Activated CD8-positive, alpha-beta memory T cell treated with anti-CD3 and anti-CD28 coated beads for 24 hours (primary cell): ENCODE data around the gene RYR3.
"Not testable (repeated sequence)": the region's sequence is repeated elsewhere in the genome, so short reads cannot be mapped to it uniquely, and the experiment has no call there.

Experiments used
- DNase-seq: peaks from one replicate; pipeline ENCODE4 v3.0.0-alpha.2; 2020

RYR3 gene

DNA sequence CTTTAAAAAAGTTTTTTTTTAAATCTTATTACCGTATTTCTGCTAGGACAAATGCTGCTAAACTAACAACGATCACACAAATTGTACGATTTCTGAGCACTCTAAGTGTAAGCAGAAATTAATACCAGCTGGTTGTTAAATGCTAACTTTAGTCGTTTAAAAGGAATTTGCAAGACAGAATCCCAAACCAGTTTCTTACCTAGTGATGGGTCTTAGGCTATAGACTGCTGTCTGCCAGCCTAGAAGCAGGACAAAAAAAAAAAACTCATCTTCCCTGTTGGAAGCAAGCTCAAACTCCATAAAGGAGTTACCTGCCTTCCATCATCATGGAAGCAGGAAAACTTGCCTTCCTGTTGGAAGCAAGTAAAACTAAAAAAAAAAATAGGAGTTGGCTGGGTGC is 287.6 kb downstream of the RYR3 start:
- DNase-seq = not testable (repeated sequence)

DNA sequence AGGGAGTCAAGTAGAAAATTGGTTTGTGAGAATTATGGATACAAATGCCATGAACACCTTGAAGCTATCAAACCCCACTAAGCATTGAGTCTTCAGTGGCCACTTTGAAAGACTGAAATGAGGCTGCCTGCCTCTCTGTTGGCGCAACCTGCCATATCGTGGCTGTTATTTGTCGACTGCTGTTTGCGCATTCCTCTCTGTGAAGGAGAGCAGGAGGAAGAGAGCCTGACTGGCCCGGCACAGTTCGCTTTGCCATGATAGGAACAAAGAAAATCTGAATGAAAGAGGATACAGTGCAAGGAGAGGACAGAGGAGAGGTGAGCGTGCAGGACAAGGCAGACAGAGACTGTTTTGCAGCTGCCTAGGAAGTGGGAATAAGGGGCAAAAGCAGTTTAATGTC is 289.4 kb downstream of the RYR3 start:
- no peak for DNase-seq

DNA sequence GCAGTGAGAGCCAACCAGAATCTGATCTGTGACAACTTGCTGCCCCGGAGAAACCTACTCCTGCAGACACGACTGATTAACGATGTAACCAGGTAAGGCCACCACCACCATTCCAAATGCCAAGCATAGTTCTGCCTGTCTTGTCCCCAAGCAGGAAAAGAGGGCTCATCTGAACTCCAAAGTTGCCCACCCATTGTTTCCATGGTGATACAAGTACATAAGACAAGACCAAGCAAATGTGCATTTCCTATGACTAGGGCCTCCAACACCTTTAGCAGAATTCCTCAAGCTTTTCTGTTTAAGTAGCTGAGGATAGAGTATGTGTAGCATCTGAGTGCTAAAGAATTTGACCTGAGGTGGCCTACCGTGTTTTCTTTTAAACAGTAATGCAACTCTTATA is 290.7 kb downstream of the RYR3 start:
- no peak for DNase-seq

DNA sequence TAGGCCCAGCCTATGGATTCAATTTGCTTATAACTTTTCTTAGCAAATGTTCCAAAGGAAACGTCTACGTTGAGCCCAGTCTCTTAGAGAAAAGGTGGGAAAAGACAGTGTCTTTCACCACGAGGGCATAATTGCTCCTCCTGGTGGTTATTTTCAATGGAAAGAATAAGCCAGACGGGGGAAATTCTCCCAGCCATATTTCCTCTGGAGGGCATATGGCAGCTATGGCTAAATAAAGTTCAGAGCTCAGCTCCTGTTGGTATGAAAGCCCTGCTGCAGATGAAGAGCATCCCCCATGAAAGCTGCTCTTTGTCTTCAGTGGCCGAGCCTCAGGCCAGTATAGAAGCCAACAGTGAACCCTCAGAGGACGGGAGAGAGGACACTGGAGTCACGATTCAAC is 297.9 kb downstream of the RYR3 start:
- no peak for DNase-seq

DNA sequence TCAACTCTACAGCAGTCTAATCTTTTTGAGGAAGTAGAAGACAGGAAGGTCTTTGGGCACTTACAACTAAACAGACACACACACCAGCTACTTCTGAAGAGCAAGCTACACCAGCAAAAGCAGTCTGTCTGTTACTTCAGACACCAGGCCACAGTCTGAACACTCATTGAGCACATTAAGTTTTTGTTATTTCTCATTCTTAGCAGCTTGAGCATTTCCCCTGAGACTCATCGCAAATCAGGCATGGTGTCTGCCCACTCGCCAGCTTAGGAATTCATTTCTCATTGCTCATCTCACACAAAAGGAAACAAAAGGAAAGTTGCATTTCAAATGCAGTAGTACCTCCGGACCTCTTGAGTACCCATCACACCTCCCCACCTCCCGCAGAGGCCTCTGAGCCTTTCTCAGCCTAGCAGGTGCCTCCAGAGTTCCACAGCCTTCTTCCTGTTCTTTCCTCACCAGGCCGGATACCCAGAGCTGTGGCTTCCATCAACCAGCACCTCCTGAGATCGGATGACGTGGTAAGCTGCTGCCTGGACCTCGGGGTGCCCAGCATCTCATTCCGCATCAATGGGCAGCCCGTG is 302.0 kb downstream of the RYR3 start:
- no peak for DNase-seq

DNA sequence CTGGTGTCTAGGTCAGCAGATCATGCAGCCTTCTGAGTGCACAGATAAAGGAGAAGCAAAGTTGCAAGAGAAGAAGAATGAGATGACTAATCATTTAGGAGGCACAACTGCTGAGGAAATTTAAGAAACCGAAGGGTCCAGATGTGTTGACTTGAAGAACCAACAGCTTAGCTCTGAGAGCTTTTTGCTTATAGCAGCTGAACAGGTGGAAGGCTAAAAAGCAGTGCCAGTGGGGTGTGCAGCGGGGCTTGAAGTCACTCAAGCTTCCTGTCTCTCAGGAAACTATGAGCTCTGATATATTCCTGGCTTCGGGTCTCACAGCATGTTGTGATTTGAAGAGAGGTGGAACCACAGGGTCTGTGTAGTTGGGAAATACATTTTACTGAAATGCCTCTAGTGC is 305.7 kb downstream of the RYR3 start:
- DNase-seq = no peak

DNA sequence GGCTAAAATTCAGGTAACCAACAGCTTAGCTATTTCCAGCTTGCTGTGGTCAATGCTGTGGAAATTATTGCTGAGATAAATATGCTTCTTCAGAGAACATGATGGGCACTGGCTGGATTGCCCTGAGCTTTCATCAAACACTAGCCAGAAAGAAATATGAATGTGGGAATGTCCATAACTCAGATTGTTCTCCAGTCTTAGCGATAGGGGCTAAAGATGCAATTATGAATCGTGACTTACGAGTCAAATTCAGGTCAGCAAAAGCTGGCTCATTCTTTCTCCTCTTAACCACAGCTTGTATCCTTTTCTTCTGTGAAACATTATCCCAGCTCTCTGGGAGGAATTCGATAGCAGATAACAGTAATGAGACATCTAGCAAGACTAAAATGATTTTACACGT is 307.6 kb downstream of the RYR3 start:
- no peak for DNase-seq

DNA sequence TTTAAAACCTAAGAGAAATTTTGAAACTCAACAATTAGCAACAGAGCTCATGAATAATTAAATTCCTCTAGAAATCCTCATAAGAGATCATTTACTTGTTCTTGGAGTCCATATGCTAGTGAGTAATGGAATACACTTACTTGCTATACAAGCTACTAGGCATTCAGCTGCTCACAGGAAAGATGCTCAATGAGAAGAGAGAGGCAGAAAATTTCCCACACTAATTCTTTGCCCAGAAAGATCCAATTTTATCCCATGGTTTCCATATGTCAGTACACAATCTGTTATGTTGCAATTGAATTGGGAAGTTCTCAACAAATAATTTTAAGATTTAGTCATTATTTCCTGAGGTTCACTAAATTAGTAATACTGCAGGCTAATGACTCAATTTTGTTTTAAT is 310.4 kb downstream of the RYR3 start:
- DNase-seq = no peak

DNA sequence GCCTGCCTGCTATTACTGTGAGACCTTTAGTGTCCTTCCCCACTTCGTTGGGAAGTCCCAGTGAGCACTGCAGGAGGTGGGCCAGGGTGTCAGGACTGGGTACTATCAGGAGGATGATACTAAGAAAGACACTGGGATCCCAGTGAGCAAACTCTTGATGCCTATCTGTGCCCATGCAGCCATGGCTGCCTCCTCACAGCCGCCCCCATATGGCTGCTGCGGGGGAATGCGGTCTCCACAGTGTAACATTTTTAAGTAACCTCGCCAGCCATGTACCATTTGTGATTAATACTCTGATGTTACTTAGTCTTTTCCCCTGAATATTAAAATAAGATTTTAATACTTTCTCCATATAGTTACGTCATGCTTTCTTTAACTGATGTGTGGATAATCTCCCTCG is 312.2 kb downstream of the RYR3 start:
- DNase-seq = no peak

DNA sequence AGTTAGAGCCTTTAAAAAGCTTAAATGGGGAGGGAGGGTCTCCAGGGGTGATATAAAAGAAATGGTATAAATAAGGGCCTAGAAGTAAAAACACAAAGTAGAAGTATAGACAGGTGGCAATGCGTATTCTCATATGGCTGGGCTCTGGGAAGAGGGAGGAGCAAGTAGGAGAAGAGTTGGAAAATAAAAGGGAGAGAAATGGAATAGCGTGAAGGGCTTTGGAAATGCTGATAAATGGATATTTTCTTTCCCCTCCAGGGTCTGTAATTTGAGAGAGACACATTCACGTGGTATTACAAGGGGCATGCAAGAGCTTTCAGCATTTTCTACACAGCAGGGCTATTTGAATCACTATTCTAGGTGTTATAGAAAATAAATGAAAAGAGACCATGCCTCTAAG is 313.7 kb downstream of the RYR3 start:
- no peak for DNase-seq

DNA sequence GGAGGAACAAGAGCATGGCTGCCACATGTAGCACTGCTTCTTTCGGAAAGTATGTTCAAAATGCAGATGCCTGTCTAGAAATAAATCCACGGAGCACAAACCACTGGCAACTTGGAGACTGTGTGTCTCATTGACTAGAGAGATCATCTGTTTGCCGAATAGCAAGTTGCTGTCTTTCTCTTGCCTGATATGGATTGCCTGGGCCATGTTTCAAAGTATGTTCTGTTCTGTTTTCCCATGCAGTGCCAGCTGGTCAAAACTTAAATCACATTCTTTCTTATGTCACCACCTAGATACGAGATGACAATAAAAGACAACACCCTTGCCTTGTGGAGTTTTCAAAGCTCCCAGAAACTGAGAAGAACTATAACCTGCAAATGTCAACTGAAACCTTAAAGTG is 318.9 kb downstream of the RYR3 start:
- no peak for DNase-seq

DNA sequence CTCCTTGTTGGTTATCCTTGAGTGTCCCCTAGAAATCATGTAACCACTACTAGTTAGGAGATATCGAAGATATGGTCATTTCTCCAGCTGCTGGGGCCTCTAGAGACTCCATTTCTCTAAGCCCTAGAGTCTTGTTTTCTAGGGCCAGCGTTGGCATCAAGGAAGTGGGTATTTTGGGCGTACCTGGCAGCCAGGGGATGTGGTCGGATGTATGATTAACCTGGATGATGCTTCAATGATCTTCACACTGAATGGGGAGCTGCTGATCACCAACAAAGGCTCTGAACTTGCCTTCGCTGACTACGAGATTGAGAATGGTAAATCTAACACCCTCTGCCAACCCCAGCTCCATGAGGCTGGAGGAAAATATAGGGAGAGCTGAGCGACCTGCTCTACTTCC is 325.5 kb downstream of the RYR3 start:
- DNase-seq = no peak

DNA sequence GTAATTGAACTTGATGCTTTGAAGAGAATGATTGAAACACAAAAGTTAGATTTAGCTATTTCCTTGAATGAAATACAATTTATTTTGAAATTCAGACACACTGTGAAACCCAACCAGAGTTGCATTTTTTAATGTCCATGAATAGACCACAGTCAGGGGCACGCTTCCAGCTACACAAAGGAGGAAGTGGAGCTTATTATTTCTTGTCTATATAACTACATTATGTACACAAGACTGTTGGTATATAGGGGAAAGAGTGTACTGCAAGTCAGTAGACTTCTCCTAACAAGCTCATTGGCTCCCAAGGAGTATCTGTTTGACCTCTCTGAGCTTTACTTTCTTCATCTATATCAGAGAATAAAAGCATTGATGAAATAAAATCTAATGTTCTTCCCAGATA is 326.2 kb downstream of the RYR3 start:
- DNase-seq = no peak

DNA sequence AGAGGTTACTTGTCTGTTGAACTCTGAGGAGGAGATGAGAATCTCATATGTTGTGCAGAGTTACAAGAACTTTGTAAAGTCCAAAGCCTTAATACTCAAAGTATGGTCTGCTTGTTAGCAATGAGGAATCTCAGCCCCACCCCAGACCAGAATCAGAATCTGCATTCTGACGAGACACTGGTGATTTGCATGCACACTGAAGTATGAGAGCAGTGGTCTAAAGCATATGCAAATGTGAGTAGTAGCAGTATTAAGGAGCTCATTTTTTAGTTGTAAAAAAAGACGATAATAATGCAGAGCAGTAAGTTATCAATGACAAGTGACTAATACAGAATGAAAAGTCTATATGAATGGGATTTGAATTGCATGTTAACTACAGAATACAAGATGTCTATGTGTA is 327.7 kb downstream of the RYR3 start:
- no peak for DNase-seq

DNA sequence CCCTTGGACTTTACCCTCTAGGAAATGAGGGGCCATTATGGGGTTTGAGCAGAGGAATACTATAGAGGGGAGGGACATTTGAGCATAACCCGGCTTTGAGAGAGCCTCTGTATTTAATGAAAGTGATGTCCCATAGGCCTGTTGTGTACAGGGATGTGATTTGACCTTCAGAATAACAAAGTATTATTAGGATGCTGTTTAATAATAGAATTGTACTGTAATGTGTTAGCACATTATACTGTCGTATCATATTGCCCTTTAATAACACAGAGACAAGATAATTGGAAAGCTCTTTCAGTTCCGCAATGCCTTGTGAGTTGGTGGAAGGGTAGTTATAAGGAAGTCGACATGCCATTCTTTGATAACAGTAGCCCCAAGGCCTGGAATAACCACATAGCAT is 328.3 kb downstream of the RYR3 start:
- DNase-seq = no peak

DNA sequence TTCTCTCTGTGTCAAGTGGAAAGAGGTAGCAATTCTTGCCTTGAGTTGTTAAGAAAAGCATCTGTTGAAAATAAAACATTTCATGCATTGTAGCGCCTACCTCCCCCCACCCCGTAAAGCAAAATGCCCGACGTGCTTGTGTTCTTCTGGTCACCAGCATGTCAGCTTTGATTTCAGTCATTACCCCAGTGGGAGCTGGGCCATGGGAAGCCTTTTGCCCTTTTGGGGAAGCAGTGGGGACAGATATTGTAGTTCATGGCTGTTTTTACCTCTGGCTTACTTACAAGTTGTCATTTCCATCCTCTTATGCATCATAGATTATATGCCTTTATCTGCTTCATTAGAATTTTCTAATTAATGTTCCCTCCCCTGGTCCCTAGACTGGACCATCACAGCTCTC is 328.7 kb downstream of the RYR3 start:
- no peak for DNase-seq

DNA sequence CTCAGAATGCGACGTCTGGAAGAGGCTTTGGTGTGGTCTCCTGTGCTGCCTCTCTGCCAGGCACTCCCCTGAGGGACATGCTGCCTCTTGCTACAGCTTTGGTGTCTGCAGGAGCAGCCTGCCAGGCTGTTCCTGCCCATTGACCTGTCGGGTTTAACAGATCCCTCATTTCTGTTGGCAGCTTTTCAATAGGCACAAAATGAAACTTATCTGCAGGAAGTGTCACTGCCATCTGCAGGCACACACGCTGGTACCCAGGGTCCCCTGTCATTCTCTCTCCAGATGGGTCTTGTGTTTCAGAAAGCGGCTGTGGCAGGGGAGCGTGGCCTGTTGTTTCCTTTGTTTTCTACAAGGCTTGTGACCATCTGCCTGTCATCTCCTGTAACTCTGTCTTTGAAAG is 329.2 kb downstream of the RYR3 start:
- DNase-seq = no peak

DNA sequence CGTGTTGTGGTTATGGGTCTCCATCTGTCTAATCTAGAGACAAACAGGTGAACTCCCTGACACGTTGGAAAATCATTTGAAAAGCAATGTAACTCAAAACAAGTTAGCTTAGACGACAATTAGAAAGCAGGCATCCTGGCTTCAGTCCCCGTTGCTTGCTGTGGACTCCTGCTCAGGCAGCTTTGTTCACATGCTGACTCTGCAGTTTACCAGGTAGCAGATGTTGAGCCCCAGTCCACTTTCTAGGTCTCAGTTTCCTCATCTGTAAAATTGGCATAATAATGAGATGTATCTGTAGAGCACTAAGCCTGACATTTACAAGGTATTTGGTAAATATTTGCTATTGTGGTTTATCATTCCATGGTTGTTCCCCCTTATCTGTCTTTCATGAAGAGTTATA is 330.3 kb downstream of the RYR3 start:
- DNase-seq = no peak

DNA sequence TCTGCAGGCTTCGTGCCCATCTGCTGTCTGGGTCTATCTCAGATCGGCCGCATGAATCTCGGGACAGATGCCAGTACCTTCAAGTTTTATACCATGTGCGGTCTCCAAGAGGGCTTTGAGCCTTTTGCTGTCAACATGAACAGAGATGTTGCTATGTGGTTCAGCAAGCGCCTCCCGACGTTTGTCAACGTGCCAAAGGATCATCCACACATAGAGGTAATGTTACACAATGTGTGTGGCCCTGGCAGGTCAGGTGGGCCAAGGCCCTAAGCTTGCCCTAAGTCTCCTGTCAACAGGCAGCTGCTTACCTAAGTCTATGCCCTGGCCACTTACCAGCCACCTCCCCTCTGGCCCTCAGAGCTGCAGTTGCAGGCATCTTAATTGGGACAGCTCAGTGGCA is 333.5 kb downstream of the RYR3 start:
- DNase-seq = no peak

DNA sequence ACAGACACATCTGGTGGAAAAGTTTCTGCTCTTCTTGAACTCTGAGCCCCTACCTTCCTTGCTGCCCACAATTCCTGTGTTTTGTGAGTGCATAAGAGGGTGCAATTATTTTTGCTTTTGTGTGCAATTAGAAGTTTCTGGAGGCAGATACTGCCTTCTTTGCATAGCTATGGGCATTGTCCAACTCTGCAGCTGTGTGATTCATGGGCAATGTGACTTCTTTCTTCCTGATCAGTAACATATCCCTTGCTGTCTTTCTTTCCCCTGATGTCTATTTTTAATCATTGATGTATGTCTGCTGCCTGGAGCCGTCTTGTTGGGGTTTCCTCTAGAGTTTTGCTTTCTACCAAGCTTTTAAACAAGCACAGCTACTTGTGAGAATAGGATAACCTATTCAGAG is 336.0 kb downstream of the RYR3 start:
- DNase-seq = no peak

DNA sequence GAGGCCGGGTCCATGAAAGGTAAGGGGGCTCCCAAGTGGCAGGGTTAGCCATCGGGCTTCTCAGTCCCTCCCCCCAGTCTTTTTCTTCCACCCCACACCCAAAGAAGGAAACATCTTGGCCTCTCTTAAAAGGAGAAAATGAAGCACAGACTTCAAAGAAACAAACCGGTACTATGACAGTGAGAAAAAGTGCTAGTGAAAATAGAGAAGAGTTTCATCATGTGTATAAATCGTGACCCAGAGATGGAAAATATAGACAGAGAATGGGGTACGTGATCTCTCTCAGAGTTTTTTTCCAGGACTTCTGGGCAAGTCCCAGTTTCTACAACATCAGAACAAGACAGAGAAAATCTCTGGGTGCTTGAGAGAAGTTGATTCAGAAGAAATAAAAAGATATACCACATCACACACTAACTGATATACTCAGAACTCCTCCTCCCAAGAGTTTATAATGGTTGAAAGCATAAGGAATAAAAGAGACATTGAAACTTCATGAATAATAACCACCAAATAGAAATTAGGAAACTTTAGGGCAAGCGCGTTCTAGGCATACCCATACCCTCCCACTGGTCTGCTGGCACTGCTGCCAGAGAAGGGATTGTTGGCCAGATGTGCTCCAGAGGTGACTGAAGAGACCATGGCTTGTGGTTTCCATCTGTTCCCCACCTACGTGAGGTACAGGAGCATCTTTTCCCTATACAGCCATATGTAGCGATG is 338.6 kb downstream of the RYR3 start:
- DNase-seq = no peak

DNA sequence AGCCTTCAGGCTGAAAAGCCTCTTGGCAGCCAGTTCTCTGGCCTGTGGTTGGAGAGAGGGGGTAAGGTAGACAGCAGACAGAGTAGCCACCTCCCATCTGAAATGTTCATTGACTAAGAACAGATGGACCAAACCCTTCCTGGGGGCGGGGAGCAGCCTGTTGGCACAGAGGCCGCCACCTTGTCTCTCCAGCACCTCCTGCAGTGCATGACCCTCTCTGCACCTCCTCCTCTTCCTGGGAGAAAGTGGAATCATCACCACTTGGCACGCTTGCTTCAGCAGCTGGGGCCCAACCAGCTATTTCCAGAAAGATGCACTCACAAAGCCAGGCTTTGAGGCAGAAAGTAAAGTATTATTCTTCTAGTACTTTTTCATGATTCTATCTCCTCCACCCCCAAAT is 344.1 kb downstream of the RYR3 start:
- no peak for DNase-seq

DNA sequence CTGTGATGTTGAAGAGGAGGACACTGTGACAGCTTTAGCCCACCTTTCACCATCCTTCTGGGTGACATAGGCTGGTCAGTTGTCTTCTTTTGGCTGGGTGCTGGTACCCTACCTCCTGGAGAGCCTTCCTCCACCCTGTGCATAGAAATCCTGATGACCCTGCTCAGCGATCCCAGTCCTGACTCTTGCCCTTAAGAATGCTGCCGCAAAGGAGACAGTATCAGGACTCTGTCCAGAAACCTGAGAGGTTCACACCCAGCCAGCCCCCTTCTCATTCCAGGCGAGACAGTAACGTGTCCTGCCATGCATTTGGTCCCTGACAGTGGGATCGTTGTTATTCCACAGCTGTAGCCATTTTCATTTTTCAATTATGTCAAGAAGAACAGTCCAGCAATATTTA is 344.7 kb downstream of the RYR3 start:
- no peak for DNase-seq

DNA sequence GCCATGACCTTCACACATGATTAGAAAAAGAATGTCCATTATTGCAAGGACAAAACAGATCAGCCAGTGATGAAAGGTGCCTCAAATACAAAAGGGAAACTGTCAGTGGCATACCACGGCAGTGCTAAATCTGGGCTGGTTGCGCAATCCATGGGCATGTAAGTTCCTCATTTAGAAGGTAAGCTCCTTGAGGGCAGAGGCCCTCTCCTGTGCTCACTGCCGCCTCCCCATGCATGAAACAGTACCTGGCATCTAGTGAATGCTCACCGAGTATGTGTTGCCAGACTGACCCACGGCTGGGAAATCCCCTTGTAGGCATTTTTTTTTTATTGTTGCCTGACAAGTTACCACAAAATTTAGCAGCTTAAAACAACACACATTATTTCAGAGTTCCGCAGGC is 345.4 kb downstream of the RYR3 start:
- DNase-seq = no peak

DNA sequence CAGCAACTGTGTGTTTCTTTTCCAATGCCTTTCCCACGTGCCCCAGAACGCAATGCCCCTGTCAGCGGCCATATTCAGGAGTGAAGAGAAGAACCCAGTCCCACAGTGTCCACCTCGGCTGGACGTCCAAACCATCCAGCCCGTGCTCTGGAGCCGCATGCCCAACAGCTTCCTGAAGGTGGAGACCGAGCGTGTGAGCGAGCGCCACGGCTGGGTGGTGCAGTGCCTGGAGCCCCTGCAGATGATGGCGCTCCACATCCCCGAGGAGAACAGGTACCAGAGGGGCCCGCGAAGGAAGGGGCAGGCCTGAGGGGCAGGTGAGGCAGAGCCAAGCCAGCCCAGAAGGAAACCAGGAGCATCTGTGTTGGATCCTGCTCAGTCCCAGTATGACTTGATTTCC is 349.4 kb downstream of the RYR3 start:
- DNase-seq = no peak
